ENCODE results near the gene TIE1. TPM values are rescaled to one million over a fixed set of nuclear protein-coding genes. Genes with fewer than 3 reads are reported as not detected.

TIE1 gene
- 0.26 TPM in 1 of 2 replicates, not detected in the other for total RNA-seq
- 0.01 and 0.02 TPM in 2 replicates for polyA plus RNA-seq
- 0.08 and 0.25 TPM in 2 replicates for polyA plus RNA-seq (2012)
- 0.67 TPM in 1 of 2 replicates, not detected in the other for polyA minus RNA-seq (ENCODE audit: low replicate concordance)

DNA sequence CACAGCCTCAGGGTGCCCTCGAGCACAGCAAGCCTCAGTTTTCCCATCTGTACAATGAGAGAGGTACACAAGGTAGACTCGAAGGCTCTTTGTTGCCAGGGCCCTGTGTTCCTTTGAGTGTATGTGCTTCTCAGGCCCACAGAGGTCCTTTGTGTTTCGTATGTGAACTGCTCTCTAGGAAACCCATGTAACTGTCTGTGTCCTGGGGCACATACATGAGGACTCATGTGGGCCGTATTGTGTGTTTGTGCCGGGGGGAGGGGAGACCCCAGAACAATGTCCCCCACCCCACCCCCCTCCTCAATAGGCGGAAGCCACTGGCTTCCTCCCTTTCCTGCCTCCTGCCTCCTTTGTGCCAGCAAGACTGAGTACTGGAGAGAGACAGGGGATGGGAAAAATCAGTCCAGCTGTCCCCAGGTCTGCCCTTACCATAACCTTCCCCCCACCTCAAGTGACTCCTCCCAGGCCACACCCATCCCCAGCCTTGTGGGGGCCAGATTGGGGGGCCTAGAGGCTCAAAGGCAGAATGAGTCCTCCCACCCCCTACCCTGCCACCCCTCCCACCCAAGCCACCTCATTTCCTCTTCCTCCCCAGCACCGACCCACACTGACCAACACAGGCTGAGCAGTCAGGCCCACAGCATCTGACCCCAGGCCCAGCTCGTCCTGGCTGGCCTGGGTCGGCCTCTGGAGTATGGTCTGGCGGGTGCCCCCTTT is at the start of gene TIE1:
TIE1 (plus strand) TSS at position 605 of the 717 bp plus-strand sequence; CDS start at position 695, 90 bp downstream.
- no peak within 1 kb of the TSS for H3K4me3 ChIP-seq (replicated peaks in 1 of 4; ENCODE audit: control extremely low read depth in 1 of 4, insufficient read depth in 1 of 4, low read depth in 3 of 4, low read length in 4 of 4)
- no peaks in the 10 kb centered on the region for H4K20me1 ChIP-seq (ENCODE audit: control insufficient read depth, extremely low read depth, insufficient read depth, low read length)
- H3K36me3 ChIP-seq (ENCODE audit: control insufficient read depth, insufficient read depth, low read length), result no peaks in the 10 kb centered on the region
- H3K79me2 ChIP-seq (ENCODE audit: control insufficient read depth, insufficient read depth, low read length), result no peaks in the 10 kb centered on the region
- H2AFZ ChIP-seq (ENCODE audit: low read length), result no peak within 1 kb of the TSS
- H3K4me2 ChIP-seq (ENCODE audit: extremely low read depth, insufficient read depth, low read length), result no peak within 1 kb of the TSS
- H3K27ac ChIP-seq (ENCODE audit: insufficient read depth, low read length), result no peak within 1 kb of the TSS
- H3K9me3 ChIP-seq (ENCODE audit: control insufficient read depth, insufficient read depth, low read depth, low read length), result no peaks in the 10 kb centered on the region
- H3K27me3 ChIP-seq (ENCODE audit: control insufficient read depth, insufficient read depth, low read length), result no peaks in the 10 kb centered on the region
- H3K4me1 ChIP-seq (ENCODE audit: control insufficient read depth, extremely low read depth, insufficient read depth, low read length), result no peaks in the 10 kb centered on the region
- H3K9ac ChIP-seq (ENCODE audit: insufficient read depth, low read length), result no peak within 1 kb of the TSS
- no peak for DNase-seq (ENCODE audit: low read depth in 2 of 2)
- TF ChIP-seq, protein P1, sequence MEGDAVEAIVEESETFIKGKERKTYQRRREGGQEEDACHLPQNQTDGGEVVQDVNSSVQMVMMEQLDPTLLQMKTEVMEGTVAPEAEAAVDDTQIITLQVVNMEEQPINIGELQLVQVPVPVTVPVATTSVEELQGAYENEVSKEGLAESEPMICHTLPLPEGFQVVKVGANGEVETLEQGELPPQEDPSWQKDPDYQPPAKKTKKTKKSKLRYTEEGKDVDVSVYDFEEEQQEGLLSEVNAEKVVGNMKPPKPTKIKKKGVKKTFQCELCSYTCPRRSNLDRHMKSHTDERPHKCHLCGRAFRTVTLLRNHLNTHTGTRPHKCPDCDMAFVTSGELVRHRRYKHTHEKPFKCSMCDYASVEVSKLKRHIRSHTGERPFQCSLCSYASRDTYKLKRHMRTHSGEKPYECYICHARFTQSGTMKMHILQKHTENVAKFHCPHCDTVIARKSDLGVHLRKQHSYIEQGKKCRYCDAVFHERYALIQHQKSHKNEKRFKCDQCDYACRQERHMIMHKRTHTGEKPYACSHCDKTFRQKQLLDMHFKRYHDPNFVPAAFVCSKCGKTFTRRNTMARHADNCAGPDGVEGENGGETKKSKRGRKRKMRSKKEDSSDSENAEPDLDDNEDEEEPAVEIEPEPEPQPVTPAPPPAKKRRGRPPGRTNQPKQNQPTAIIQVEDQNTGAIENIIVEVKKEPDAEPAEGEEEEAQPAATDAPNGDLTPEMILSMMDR (conservative IDR thresholded peaks at IDR 0.05 in 1 of 2, IDR thresholded peaks at IDR 0.05 in 1 of 2; ENCODE audit: low read depth in 1 of 2, low read length in 2 of 2), result no peak
- no peak for TF ChIP-seq EZH2 (IDR thresholded peaks at IDR 0.05; ENCODE audit: low read length, missing control alignments)

DNA sequence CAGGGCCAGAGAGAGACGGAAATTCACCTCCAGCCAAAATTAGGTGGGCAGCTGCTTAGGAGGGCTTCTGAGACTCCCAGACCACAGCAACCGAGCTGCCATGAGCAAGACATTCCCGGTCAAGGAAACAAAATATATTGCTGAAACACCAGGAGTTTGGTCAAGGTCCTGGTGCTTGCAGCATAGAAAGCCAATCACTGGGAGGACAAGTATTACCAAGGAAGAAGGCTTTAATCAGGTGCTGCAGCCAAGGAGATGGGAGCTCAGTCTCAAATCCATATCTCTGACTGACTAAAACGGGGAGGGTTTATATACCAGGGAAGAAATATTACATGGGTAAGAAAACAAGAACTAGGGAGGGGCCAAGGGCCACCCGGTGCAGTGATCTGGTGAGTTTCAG is 49.8 kb upstream of the TIE1 start:
- no peak overlapping the region for H3K4me2 ChIP-seq (ENCODE audit: extremely low read depth, insufficient read depth, low read length)
- TF ChIP-seq, protein P1 (conservative IDR thresholded peaks at IDR 0.05 in 1 of 2, IDR thresholded peaks at IDR 0.05 in 1 of 2; ENCODE audit: low read depth in 1 of 2, low read length in 2 of 2), result no peak
- no peak for TF ChIP-seq EZH2 (IDR thresholded peaks at IDR 0.05; ENCODE audit: low read length, missing control alignments)
- H4K20me1 ChIP-seq (ENCODE audit: control insufficient read depth, extremely low read depth, insufficient read depth, low read length), result no peaks in the 10 kb centered on the region
- peaks cover 8% of the 10 kb centered on the region for H3K27me3 ChIP-seq (ENCODE audit: control insufficient read depth, insufficient read depth, low read length)
- no peak overlapping the region for H3K9ac ChIP-seq (ENCODE audit: insufficient read depth, low read length)
- H3K4me1 ChIP-seq (ENCODE audit: control insufficient read depth, extremely low read depth, insufficient read depth, low read length), result no peaks in the 10 kb centered on the region
- H2AFZ ChIP-seq (ENCODE audit: low read length), result no peak overlapping the region
- H3K36me3 ChIP-seq (ENCODE audit: control insufficient read depth, insufficient read depth, low read length), result no peaks in the 10 kb centered on the region
- H3K4me3 ChIP-seq (replicated peaks in 1 of 4; ENCODE audit: control extremely low read depth in 1 of 4, insufficient read depth in 1 of 4, low read depth in 3 of 4, low read length in 4 of 4), result no peak overlapping the region
- H3K79me2 ChIP-seq (ENCODE audit: control insufficient read depth, insufficient read depth, low read length), result no peaks in the 10 kb centered on the region
- DNase-seq (ENCODE audit: low read depth in 2 of 2), result no peak
- no peaks in the 10 kb centered on the region for H3K9me3 ChIP-seq (ENCODE audit: control insufficient read depth, insufficient read depth, low read depth, low read length)
- no peak overlapping the region for H3K27ac ChIP-seq (ENCODE audit: insufficient read depth, low read length)

DNA sequence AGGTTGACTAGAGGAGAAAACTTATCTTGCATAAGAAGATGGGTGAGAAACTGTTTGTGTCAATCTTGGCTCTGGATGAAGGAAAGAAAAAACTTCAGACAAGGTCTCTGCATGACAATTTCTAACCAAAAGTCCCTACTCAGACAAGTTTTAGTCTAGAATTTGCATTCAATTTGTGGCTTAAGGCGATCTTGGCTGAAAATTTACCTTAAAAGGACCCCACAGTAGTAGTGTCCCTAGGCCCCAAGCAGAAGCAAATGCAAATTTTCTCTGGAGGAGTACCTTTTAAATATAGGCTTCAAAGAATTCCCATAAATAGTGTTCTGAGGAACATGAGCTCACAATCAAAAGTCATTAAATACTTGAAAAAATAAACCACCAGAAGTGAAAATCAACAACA is 48.6 kb upstream of the TIE1 start:
- H3K27me3 ChIP-seq (ENCODE audit: control insufficient read depth, insufficient read depth, low read length), result peaks cover 10% of the 10 kb centered on the region
- no peak for TF ChIP-seq EZH2 (IDR thresholded peaks at IDR 0.05; ENCODE audit: low read length, missing control alignments)
- TF ChIP-seq, protein P1 (conservative IDR thresholded peaks at IDR 0.05 in 1 of 2, IDR thresholded peaks at IDR 0.05 in 1 of 2; ENCODE audit: low read depth in 1 of 2, low read length in 2 of 2), result no peak
- H2AFZ ChIP-seq (ENCODE audit: low read length), result no peak overlapping the region
- H3K4me2 ChIP-seq (ENCODE audit: extremely low read depth, insufficient read depth, low read length), result no peak overlapping the region
- no peaks in the 10 kb centered on the region for H4K20me1 ChIP-seq (ENCODE audit: control insufficient read depth, extremely low read depth, insufficient read depth, low read length)
- no peak for DNase-seq (ENCODE audit: low read depth in 2 of 2)
- H3K27ac ChIP-seq (ENCODE audit: insufficient read depth, low read length), result no peak overlapping the region
- no peak overlapping the region for H3K4me3 ChIP-seq (replicated peaks in 1 of 4; ENCODE audit: control extremely low read depth in 1 of 4, insufficient read depth in 1 of 4, low read depth in 3 of 4, low read length in 4 of 4)
- no peaks in the 10 kb centered on the region for H3K9me3 ChIP-seq (ENCODE audit: control insufficient read depth, insufficient read depth, low read depth, low read length)
- H3K9ac ChIP-seq (ENCODE audit: insufficient read depth, low read length), result no peak overlapping the region
- no peaks in the 10 kb centered on the region for H3K4me1 ChIP-seq (ENCODE audit: control insufficient read depth, extremely low read depth, insufficient read depth, low read length)
- no peaks in the 10 kb centered on the region for H3K36me3 ChIP-seq (ENCODE audit: control insufficient read depth, insufficient read depth, low read length)
- no peaks in the 10 kb centered on the region for H3K79me2 ChIP-seq (ENCODE audit: control insufficient read depth, insufficient read depth, low read length)
